GM18505 (cell line): ENCODE measurements around the gene SEMA5B.

Experiments used
- ATAC-seq: cut with Tn5 transposase; IDR thresholded peaks from one replicate; pipeline ENCODE4 v1.9.1; 2021; ENCODE audit not compliant: unreplicated experiment
- POLR2A ChIP-seq: IDR thresholded peaks from 4 replicates; pipeline ENCODE4 v1.6.1; 2011; ENCODE audit warnings: borderline replicate concordance; ENCODE audit not compliant: insufficient read depth, insufficient read length; ENCODE audit errors: extremely low read depth

SEMA5B gene

DNA sequence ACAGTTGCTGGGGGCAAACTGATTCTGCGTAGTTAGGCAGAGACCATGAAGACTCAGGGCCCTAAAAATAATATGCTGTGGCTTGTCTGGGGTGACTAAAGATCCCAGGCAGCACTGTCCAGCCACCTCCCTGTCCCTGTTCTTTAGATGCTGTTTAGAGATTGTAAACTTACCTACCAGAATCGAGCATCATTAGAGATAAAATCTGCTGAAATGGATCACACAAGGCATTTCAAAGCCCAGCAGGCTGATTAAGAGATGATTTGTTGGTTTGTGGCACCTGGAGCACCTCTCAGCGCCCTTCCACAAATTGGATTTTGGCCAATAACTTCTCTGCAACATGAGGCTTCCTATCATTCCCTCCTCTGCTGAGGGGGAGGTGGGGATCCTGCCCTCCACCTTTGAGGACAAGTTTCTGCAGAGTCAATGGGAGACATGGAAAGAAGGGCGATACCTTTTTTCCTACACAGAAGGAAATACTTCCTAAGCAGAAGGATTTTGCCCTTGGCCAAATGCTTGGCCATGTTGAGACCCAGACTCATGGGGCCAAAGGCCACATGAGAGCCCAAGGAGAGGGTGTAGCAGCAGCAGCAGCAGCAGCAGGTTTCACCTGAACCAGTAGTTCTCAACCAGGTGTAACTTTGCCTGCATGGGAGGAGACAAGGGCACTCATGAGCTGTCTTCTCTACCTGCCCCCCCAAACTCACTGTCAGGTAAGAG is 37.5 kb downstream of the SEMA5B start:
- no peak for ATAC-seq
- no peak for TF ChIP-seq POLR2A

DNA sequence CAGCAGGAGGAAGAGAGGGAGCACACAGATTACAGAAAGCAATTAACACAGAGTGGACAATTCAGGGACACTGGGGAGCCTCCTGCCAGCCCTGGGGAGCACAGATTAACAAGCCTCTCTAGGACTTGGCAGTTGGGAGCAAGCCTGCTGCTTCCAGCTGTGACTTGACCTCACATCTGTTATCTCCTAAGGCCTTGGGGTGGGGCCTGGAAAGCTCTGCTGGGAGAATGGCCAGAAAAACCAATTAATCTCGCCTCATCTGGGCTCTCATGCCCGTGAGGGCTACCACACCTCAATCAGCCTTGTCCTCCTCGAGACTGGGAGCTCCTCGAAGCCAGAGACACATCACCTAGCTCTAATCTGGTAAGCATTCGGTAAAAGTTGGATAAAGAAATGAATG is 39.1 kb downstream of the SEMA5B start:
- TF ChIP-seq POLR2A = no peak
- ATAC-seq = no peak

DNA sequence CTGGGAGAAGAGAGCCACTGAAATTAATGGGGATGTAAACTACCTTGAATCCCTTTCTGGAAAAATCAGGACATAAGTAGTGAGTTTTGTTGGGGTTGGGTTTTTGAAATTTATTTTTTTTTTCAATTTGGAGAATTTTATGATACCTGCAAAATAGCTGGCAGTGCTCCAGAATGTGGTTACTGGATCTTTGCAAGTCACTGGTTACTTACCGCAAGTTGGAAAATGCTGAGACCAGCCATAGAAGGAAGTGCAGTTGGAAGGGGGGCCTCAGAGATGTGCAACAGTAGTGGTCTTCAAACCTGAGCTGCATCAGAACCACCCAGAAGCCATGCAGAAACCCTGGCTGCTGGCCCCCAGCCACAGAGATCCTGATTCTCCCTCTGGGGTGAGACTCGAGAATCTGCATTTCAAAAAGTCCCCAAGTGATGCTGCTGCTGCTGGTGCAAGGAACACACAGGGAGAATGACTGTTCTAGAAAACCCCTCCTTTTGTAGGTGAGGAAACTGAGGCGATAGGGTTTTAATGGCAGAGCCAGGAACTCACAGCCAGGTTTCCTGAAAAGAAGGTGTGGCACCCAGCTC is 39.7 kb downstream of the SEMA5B start:
- no peak for ATAC-seq
- TF ChIP-seq POLR2A = no peak

- no peak for TF ChIP-seq POLR2A
- ATAC-seq = no peak
These were observed 40.3 kb downstream of the SEMA5B start for GRCh38 chr3:122987231-122987630.

DNA sequence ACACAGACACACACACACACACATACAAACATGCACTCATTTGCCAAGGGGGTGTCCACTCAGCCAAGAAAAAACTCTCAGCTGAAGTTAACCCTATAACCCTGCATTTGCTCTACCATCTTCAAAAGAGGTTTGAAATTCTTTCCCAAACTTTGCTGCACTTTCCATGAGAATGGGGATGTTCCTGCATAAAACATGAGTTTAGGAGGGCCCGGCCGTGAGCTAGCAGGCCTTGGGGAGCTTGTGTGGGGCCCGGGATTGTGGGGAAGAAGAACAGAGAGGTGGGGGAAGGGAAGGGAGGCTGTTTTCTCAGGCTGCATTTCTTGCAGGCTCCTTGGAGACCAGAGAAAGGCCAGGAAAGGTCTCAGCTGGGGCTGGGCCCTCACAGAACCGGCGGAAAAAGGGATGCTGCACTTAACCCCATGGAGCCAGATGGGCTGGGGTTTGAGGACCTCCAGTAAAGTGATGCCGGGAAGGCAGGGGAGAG is 40.8 kb downstream of the SEMA5B start:
- ATAC-seq = no peak
- no peak for TF ChIP-seq POLR2A

DNA sequence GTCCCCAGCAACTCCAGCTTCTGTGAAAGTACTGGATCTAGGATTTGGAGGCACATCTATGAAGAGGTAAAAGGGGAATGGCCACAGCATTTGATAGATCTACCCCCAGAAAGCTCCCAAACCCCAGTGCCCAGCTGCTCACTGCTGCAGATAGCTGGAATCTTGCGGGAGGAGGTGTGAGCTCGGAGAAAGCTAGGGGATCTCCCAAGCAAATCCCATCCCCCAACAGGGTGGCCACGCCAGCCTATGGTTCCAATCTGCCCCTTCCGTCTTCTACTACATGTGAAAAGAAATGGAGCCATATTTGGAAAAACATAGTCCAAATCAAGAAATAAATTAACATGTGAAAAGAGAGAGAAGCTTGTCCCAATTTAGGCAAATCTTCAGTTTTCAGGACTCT is 42.0 kb downstream of the SEMA5B start:
- TF ChIP-seq POLR2A = no peak
- ATAC-seq = no peak

DNA sequence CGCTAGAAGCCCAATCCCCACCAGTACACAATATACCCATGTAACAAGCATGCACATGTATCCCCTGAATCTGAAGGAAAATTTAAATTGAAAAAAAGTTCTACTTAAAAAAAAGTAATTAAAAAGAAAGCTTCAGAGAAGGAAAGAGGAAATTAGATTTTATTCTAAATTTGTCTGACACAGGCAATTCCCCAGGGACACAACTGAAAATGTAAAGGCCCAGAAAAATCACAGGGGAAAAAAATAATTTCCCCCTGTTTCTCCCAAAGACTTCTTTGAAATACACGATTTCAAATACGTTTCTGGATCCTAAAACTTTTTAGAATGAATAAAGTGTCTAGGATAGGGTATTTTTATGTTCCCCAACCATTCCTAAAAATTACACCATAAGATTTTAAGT is 42.9 kb downstream of the SEMA5B start:
- TF ChIP-seq POLR2A = no peak
- no peak for ATAC-seq

DNA sequence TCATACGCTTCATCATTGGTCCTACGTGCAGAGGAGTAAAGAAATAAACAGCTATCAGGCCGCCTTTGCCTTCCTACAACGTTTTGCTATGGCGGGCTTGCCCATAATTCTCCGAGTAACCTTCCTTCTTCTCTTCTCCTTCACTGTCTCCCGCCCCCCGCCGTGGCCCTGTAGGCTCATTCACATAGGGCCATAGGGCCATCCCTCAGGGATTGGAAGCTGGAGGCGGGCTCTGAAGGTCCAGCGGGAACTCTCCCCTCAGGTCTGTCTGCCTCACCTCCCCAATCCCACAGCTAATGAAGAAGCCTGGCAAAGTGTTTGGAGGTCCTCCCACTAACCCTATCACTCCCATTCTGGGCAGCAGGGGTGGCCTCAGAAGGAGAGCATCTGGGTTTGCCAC is 43.6 kb downstream of the SEMA5B start:
- no peak for TF ChIP-seq POLR2A
- no peak for ATAC-seq

GRCh38 chr3:122982216-122983185 is 45.1 kb downstream of the SEMA5B start:
- ATAC-seq = no peak
- TF ChIP-seq POLR2A = no peak

- no peak for TF ChIP-seq POLR2A
- ATAC-seq = no peak
These were observed 48.4 kb downstream of the SEMA5B start for GRCh38 chr3:122979211-122979610.

DNA sequence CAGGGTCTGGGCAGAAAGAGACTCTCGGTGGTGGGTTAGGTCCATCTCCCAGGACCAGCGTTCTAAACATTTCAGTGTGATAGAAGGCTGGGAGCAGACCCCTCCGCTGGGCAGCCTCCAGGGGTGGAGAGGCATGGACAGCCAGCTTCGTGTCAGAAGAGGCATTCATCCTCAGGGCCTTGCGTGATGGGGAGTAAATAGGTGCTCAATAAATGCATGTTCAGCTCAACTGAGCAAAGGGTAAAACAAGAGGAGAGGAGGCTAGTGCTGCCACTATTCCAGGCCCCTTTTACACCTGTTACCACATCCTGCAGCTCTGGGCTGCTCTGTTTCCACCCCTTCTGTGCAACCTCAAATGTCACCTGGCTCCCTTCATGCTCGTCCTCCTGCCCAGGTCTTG is 49.0 kb downstream of the SEMA5B start:
- no peak for TF ChIP-seq POLR2A
- no peak for ATAC-seq

- no peak for ATAC-seq
- TF ChIP-seq POLR2A = no peak
These were observed 49.7 kb downstream of the SEMA5B start for GRCh38 chr3:122977746-122978466.

GRCh38 chr3:122975924-122976293 is 51.7 kb downstream of the SEMA5B start:
- no peak for TF ChIP-seq POLR2A
- peak; percentile 51 for ATAC-seq
